GM12875 (cell line): ENCODE data around the gene SRP14.

Experiments
- H3K4me3 ChIP-seq: one replicate; pipeline ENCODE4 v1.5.1; 2011; ENCODE audit warnings: low read depth, low read length, control low read depth
- CTCF ChIP-seq: IDR thresholded peaks from 2 replicates; pipeline ENCODE4 v1.5.1; 2011; ENCODE audit warnings: low read depth, mild to moderate bottlenecking, control low read depth, inconsistent platforms, low read length, moderate library complexity, borderline replicate concordance; ENCODE audit not compliant: insufficient read depth

SRP14 gene

DNA sequence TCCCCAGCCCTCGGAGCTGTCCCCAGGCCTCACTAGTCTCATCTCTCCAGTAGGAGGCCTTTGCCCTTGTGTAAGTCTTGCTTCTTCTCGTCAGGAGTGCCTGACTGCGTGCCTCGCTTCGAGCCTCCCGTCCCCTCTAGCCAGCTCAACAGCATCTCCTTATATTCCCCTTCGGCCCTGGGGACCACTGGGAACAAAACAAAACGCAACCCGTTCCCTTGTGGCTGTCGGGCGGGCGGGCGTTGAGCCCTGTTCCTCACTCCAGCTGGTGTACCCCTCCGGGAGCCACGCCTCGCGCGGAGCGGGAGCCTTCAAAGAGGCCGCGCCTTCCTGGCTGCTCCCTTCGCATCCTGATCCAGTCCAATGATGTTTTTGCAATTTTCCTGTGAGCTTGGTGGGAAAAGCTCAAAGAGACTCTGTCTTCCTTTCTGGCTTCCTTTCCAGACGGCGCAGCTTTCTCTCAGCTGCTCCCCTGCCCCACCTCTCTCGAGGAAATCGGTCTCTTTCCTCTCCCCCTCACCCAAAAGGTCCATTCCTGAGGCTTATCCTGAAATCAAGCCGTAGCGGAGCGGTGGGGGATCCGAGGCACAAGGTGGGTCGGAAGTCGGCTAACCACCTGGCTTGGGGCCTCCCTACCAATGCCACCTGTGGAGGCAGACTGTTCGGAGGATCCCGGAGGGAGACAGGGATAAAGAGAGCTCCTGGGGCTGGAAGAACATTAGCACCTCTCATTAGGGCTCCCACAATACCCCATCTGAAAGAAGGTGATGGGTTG, 33.4 kb upstream of the SRP14 start:
- H3K4me3 ChIP-seq: no peak overlapping the region
- no peak for TF ChIP-seq CTCF

DNA sequence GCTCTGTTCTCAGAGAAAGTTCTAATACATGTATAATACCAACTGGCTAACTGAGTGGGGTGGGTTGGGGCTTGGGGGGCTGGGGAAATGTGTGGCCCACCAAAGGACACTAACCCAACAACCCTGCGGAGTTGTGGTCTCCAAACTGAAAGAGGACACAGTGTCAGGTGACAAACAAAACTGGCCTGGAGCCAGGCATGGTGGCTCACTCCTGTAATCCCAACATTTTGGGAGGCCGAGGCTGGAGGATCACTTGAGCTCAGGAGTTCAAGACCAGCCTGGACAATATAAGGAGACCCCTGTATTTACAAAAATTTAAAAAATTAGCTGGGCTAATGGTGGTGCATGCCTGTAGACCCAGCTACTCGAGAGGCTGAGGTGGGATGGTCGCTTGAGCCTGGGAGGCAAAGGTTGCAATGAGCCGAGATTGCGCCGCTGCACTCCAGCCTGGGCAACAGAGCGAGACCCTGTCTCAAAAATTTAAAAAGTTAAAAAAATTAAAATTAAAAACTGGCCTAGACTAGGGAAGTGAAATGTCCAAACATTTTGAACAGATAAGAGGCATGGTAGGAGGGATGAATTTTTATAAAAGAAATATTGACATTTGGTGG, 31.7 kb upstream of the SRP14 start:
- H3K4me3 ChIP-seq: no peak overlapping the region
- TF ChIP-seq CTCF: no peak

- no peak for TF ChIP-seq CTCF
Observed at GRCh38 chr15:40070166-40070557, 31.2 kb upstream of the SRP14 start.

GRCh38 chr15:40069178-40070165, 30.5 kb upstream of the SRP14 start:
- no peak overlapping the region for H3K4me3 ChIP-seq
- no peak for TF ChIP-seq CTCF

More at GRCh38 chr15:40070166-40070557, 31.2 kb upstream of the SRP14 start:
- no peak overlapping the region for H3K4me3 ChIP-seq

DNA sequence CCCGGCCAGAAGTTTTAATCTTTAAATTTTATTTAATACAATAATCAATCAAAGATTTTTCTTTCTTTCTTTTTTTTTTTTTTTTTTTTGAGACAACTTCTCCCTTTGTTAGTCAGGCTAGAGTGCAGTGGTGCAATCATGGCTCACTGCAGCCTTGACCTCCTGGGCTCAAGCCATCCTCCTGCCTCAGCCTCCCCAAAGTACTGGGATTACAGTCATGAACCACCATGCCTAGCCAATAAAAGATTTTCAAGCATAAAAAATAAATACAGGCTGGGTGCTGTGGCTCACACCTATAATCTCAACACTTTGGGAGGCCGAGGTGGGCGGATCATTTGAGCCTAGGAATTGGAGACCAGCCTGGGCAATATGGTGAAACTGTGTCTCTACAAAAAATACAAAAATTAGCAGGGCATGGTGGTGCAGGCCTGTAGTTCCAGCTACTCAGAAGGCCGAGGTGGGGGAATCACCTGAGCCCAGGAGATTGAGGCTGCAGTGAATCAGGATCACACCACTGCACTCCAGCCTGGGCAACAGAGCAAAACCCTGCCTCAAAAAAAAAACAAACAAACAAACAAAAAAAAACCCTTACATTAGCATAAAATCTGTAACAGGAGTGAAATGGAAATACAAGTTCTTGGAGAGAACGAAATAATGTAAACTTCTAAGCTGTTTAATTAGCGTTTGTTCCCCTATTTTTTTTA, 29.1 kb upstream of the SRP14 start:
- no peak for TF ChIP-seq CTCF
- no peak overlapping the region for H3K4me3 ChIP-seq

- H3K4me3 ChIP-seq: no peak overlapping the region
- no peak for TF ChIP-seq CTCF
Observed at GRCh38 chr15:40066589-40066988, 27.6 kb upstream of the SRP14 start.
